ENCODE data around the gene BATF.

Gene BATF

GRCh38 chr14:75501080-75501479 is 21.2 kb upstream of the BATF start:
- no peak for DNase-seq

GRCh38 chr14:75504411-75504810 is 17.9 kb upstream of the BATF start:
- no peak for DNase-seq

- DNase-seq, result no peak
Observed at GRCh38 chr14:75506930-75507329, 15.3 kb upstream of the BATF start.

GRCh38 chr14:75510547-75510946 is 11.7 kb upstream of the BATF start:
- DNase-seq, result no peak

- DNase-seq, result no peak
Observed at GRCh38 chr14:75511201-75511600, 11.1 kb upstream of the BATF start.

- no peak for DNase-seq
Observed at GRCh38 chr14:75513911-75514672, 8.2 kb upstream of the BATF start.

- peak; percentile 71 for DNase-seq
Observed at GRCh38 chr14:75514673-75515628, 7.3 kb upstream of the BATF start.

GRCh38 chr14:75515629-75515996 is 6.7 kb upstream of the BATF start:
- DNase-seq, result peak; percentile 64

GRCh38 chr14:75518625-75519024 is 3.6 kb upstream of the BATF start:
- DNase-seq, result no peak

GRCh38 chr14:75519394-75519793 is 2.9 kb upstream of the BATF start:
- no peak for DNase-seq

GRCh38 chr14:75519826-75520728 is 2.2 kb upstream of the BATF start:
- DNase-seq, result no peak

GRCh38 chr14:75520852-75521251 is 1.4 kb upstream of the BATF start:
- DNase-seq, result no peak

- DNase-seq, result no peak
Observed at GRCh38 chr14:75521415-75522199, 662 bp upstream of the BATF start.

GRCh38 chr14:75522983-75523318 is 682 bp downstream of the BATF start:
- no peak for DNase-seq

- no peak for DNase-seq
Observed at GRCh38 chr14:75523771-75524171, 1.5 kb downstream of the BATF start.

- no peak for DNase-seq
Observed at GRCh38 chr14:75525969-75526368, 3.7 kb downstream of the BATF start.

- DNase-seq, result no peak
Observed at GRCh38 chr14:75527449-75528163, 5.3 kb downstream of the BATF start.

- no peak for DNase-seq
Observed at GRCh38 chr14:75531256-75531655, 9.0 kb downstream of the BATF start.

- DNase-seq, result no peak
Observed at GRCh38 chr14:75531660-75532317, 9.5 kb downstream of the BATF start.

- no peak for DNase-seq
Observed at GRCh38 chr14:75533791-75534555, 11.7 kb downstream of the BATF start.
